Mucosa of stomach (tissue), 1 donor: ENCODE results near the gene KRT15.

Experiments used
- H3K27me3 ChIP-seq: one replicate; pipeline ENCODE4 v1.7.0; 2013; ENCODE audit warnings: mild to moderate bottlenecking, low read length; ENCODE audit not compliant: control insufficient read depth, insufficient read depth
- H3K36me3 ChIP-seq: one replicate; pipeline ENCODE4 v1.7.0; 2013; ENCODE audit warnings: low read length; ENCODE audit not compliant: control insufficient read depth, insufficient read depth
- H3K4me1 ChIP-seq: one replicate; pipeline ENCODE4 v1.7.0; 2013; ENCODE audit warnings: mild to moderate bottlenecking, low read length; ENCODE audit not compliant: control insufficient read depth, insufficient read depth
- H3K4me3 ChIP-seq: one replicate; pipeline ENCODE4 v1.7.0; 2013; ENCODE audit warnings: low read length
- H3K9ac ChIP-seq: one replicate; pipeline ENCODE4 v1.7.0; 2013; ENCODE audit warnings: mild to moderate bottlenecking, low read length, moderate library complexity
- H3K9me3 ChIP-seq: one replicate; pipeline ENCODE4 v1.7.0; 2013; ENCODE audit warnings: mild to moderate bottlenecking, low read length, moderate library complexity; ENCODE audit not compliant: control insufficient read depth
- donor health status: Pancreatic carcinoma.

The KRT15 gene

GRCh38 chr17:41540921-41541625, 22.4 kb upstream of the KRT15 start:
- H3K4me1 ChIP-seq: peaks cover 10% of the 10 kb centered on the region
- H3K9me3 ChIP-seq: no peaks in the 10 kb centered on the region
- no peak overlapping the region for H3K9ac ChIP-seq
- no peak overlapping the region for H3K4me3 ChIP-seq
- no peaks in the 10 kb centered on the region for H3K36me3 ChIP-seq
- no peaks in the 10 kb centered on the region for H3K27me3 ChIP-seq

GRCh38 chr17:41539979-41540701, 21.4 kb upstream of the KRT15 start:
- no peaks in the 10 kb centered on the region for H3K9me3 ChIP-seq
- H3K9ac ChIP-seq: no peak overlapping the region
- no peaks in the 10 kb centered on the region for H3K27me3 ChIP-seq
- peaks cover 10% of the 10 kb centered on the region for H3K4me1 ChIP-seq
- no peaks in the 10 kb centered on the region for H3K36me3 ChIP-seq
- no peak overlapping the region for H3K4me3 ChIP-seq

- H3K27me3 ChIP-seq: no peaks in the 10 kb centered on the region
- H3K9ac ChIP-seq: no peak overlapping the region
- H3K4me1 ChIP-seq: no peaks in the 10 kb centered on the region
- H3K36me3 ChIP-seq: no peaks in the 10 kb centered on the region
- H3K4me3 ChIP-seq: no peak overlapping the region
- no peaks in the 10 kb centered on the region for H3K9me3 ChIP-seq
Observed at GRCh38 chr17:41539071-41539492, 20.4 kb upstream of the KRT15 start.

GRCh38 chr17:41538565-41538991, 19.9 kb upstream of the KRT15 start:
- Histone ChIP-seq H3K9ac (no peak overlapping the region), H3K4me3 (no peak overlapping the region), H3K27me3 (no peaks in the 10 kb centered on the region), H3K9me3 (no peaks in the 10 kb centered on the region), H3K36me3 (no peaks in the 10 kb centered on the region), H3K4me1 (no peaks in the 10 kb centered on the region)

GRCh38 chr17:41537990-41538389, 19.3 kb upstream of the KRT15 start:
- Histone ChIP-seq H3K9ac (no peak overlapping the region), H3K4me3 (no peak overlapping the region), H3K4me1 (no peaks in the 10 kb centered on the region), H3K9me3 (no peaks in the 10 kb centered on the region), H3K27me3 (no peaks in the 10 kb centered on the region), H3K36me3 (no peaks in the 10 kb centered on the region)

- H3K4me3 ChIP-seq: no peak overlapping the region
- H3K9ac ChIP-seq: no peak overlapping the region
- H3K9me3 ChIP-seq: no peaks in the 10 kb centered on the region
- H3K27me3 ChIP-seq: no peaks in the 10 kb centered on the region
- no peaks in the 10 kb centered on the region for H3K4me1 ChIP-seq
- H3K36me3 ChIP-seq: no peaks in the 10 kb centered on the region
Observed at GRCh38 chr17:41537614-41537954, 18.9 kb upstream of the KRT15 start.

GRCh38 chr17:41536741-41537613, 18.3 kb upstream of the KRT15 start:
- Histone ChIP-seq H3K27me3 (no peaks in the 10 kb centered on the region), H3K4me1 (no peaks in the 10 kb centered on the region), H3K9ac (no peak overlapping the region), H3K9me3 (no peaks in the 10 kb centered on the region), H3K36me3 (no peaks in the 10 kb centered on the region), H3K4me3 (no peak overlapping the region)

GRCh38 chr17:41535764-41536481, 17.2 kb upstream of the KRT15 start:
- Histone ChIP-seq H3K4me3 (no peak overlapping the region), H3K36me3 (no peaks in the 10 kb centered on the region), H3K4me1 (peaks cover 2% of the 10 kb centered on the region), H3K9ac (no peak overlapping the region), H3K9me3 (no peaks in the 10 kb centered on the region), H3K27me3 (no peaks in the 10 kb centered on the region)

- peaks cover 10% of the 10 kb centered on the region for H3K4me1 ChIP-seq
- H3K9me3 ChIP-seq: no peaks in the 10 kb centered on the region
- no peaks in the 10 kb centered on the region for H3K27me3 ChIP-seq
- H3K4me3 ChIP-seq: no peak overlapping the region
- H3K9ac ChIP-seq: no peak overlapping the region
- H3K36me3 ChIP-seq: no peaks in the 10 kb centered on the region
Observed at GRCh38 chr17:41534899-41535546, 16.3 kb upstream of the KRT15 start.

- Histone ChIP-seq H3K36me3 (no peaks in the 10 kb centered on the region), H3K27me3 (peaks cover 9% of the 10 kb centered on the region), H3K4me3 (no peak overlapping the region), H3K9ac (no peak overlapping the region), H3K4me1 (peaks cover 24% of the 10 kb centered on the region), H3K9me3 (no peaks in the 10 kb centered on the region)
Observed at GRCh38 chr17:41533613-41534012, 14.9 kb upstream of the KRT15 start.

GRCh38 chr17:41532947-41533570, 14.4 kb upstream of the KRT15 start:
- no peak overlapping the region for H3K9ac ChIP-seq
- no peak overlapping the region for H3K4me3 ChIP-seq
- peaks cover 13% of the 10 kb centered on the region for H3K27me3 ChIP-seq
- H3K36me3 ChIP-seq: no peaks in the 10 kb centered on the region
- peaks cover 27% of the 10 kb centered on the region for H3K4me1 ChIP-seq
- no peaks in the 10 kb centered on the region for H3K9me3 ChIP-seq
